Subcutaneous adipose tissue (tissue), 4 donors: ENCODE results near the gene SACM1L. TPM values are rescaled to one million over a fixed set of nuclear protein-coding genes. Genes with fewer than 3 reads are reported as not detected.

Experiments
- total RNA-seq, 4 donors: library from RNA; depleted of rRNA; stranded (reverse); fragments of >200 nt; gene quantifications; one replicate each; pipeline ENCODE4 v1.1.0, GENCODE V29; 2016
- TF ChIP-seq, protein P1 (sequence below): fragments of 450-650 bp; IDR thresholded peaks from one replicate; pipeline ENCODE4 v1.5.1; 2016; ENCODE audit warnings: low read depth, mild to moderate bottlenecking, control low read depth, antibody characterized with exemption, moderate library complexity

The SACM1L gene
- total RNA-seq, 4 donors from 2014 or later: 54.9 to 78.8 (median 55.6) TPM

DNA sequence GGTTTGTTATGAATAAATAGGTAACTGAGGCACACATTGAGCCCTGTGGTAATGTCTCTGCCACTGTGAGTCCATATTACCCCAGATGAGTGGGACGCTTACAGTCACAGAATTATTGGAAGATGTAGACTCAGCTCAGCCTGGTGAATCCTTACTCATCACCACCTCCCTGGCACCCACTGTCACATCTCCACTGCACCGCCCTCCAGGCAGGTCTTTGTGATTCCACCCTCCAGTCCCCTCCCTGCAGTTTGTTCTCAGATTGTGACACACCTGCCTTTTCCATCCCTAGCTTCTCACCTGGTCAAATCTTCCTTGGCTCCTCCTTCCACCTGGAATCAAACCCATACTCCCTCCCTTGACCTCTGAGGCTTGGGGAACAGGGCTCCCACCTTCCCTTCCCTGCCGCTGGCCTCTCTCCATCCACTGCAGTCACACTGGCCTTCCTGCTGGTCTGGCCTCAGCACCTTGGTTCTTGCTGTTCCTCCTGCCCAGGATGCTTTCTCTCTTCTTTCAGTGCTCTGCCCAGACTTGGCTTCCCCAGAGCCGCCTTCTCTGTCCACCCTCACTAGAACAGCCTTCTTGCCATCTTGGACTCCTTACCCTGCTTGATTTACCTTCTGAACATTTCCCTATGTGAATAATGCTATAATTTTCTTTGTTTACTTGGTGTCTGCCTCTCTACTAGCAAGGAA is 97.8 kb downstream of the SACM1L start:
- TF ChIP-seq, protein P1, sequence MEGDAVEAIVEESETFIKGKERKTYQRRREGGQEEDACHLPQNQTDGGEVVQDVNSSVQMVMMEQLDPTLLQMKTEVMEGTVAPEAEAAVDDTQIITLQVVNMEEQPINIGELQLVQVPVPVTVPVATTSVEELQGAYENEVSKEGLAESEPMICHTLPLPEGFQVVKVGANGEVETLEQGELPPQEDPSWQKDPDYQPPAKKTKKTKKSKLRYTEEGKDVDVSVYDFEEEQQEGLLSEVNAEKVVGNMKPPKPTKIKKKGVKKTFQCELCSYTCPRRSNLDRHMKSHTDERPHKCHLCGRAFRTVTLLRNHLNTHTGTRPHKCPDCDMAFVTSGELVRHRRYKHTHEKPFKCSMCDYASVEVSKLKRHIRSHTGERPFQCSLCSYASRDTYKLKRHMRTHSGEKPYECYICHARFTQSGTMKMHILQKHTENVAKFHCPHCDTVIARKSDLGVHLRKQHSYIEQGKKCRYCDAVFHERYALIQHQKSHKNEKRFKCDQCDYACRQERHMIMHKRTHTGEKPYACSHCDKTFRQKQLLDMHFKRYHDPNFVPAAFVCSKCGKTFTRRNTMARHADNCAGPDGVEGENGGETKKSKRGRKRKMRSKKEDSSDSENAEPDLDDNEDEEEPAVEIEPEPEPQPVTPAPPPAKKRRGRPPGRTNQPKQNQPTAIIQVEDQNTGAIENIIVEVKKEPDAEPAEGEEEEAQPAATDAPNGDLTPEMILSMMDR: no peak

DNA sequence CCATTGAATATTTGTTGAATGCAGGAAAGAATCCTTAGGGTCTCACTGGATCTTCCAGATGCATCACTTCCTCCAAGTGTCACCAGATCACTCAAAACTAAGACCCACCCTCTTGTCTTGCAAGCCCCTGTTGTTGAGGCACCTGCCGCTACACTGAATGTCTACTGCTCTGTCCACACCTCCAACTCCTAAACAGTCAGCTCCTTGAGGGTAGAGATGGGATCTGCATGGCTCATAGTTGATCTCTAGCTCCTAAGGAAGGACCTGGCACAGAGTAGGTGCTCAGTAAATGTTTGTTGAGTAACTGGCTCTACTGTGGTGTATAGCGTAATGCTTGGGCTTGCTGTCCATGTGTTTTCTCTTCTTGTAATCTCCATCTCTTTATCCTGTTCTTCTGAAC is 98.4 kb downstream of the SACM1L start:
- TF ChIP-seq, protein P1: no peak

DNA sequence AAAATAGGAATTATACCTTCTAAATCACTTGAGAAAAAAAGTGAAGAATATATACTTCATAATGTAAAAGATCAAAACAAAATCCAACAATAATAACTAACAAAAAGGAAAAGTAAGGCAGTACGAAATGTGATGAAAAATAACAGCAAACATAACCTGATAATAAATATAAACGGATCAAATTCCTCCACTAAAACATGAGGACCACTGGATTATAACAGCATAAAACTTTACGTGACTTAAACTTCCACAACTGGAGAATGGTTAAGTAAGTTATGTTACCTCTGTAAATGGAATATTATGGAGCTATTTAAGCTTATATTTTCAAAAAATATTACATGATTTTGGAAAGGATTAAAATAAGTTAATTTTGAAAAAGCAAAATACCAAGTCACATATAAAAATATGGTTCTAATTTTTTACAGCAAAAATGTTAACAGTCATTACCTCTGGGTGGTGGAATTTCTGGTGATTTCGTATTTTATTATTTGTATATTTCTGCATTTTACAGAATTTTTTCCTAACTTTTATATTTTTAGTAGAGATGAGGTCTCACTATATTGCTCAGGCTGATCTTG is 100.1 kb downstream of the SACM1L start:
- TF ChIP-seq, protein P1: no peak

DNA sequence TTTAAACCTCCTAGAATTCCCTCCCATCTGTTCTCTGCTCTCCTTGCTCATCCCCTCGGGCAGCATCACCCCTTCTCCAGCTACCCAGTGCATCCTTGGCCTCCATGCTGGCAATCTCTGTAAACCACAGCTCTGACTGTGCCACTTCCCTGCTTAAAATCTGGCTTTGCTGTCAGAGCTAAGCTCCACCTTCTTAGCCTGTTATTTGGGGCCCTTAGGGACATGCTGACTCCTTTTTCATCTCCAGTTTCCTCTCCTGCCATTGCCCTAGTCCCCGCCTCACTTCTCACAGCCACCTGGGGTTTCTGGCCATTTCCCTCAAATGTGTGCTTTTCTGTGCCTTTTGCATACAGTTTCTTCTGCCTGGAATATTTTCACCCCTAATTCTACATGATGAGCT is 101.4 kb downstream of the SACM1L start:
- TF ChIP-seq, protein P1: no peak

DNA sequence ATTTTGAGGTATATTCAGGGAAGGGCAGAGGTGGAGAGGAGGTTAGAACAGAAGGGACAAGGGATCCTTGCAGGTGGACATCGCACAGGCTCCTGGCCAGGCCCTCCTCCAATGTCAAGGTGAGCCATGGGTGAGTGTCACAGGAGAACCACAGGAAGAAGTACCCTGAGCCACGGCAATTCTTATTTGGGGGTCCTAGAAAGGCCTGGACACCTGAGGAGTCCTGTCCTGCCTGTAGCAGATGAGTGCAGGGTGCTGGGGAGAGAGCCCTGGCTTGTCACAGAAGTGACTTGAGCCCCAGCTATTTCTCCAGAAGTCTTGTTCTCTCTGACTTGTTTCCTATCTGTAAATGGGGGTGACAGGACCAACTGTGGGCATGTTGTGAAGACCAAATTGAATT is 102.8 kb downstream of the SACM1L start:
- TF ChIP-seq, protein P1: no peak

DNA sequence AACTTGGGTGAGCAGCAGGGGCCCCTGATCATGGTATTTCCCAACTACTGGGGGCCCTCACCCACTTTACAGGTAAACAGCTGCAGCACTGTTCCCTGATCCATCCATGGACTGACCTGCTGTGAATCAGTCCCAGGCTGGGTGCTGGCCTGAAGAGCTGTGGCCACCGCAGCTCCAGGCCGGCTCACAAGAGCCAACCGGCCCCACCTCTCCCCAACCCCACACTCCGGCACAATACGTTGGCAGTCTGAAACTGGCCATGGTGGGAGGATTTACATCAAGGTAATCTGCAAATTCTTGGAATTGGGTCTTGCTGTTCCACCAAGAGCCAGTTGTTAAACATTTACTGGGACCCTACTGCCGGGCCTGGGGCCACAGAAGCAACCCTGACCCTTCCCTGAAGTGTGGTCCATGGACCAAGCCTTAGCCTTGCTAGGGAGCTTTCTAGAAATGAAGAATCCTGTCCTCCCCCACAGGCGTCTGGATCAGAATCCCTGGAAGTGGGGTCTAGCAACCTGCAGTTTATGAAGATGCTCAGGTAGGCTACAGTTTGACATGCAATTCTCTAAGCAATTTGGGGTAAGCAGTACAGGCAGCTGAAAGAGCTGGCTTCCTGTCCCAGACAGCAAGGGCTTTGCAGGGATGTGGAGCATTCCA is 103.4 kb downstream of the SACM1L start:
- TF ChIP-seq, protein P1: no peak

DNA sequence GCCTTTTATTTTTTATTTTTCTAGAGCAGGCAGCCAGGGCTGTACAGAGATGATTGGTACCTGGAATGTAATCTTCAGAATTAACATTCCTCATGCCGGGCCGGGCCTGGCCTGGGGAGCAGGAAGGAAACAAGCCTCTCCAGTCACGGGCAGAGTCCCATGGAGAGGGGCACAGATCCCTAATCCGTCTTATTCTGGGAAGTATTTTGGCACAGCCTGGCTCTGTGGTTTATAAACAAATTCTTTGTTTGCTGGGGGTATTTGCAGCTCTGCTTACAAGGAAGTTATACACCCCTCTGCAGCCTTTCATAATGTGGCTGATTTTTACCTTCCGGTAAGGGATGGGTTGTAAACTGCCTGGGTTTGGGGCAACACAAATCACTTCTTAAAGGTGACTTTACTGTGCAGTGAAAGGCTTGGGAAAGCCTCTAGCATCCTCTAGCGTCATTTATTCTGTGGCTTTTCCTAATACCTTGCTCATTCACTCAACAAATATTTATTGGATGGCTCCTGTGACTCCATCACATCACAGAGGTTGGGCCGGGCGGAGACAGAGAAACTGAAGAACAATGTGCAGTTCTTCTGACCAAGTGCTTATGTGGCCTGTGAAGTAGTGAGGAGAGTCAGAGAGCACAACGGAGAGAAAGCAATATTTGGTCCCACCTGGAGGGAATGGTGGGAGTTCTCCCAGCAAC is 104.4 kb downstream of the SACM1L start:
- TF ChIP-seq, protein P1: no peak
